ENCODE measurements around the gene TSPAN32. TPM values are rescaled to one million over a fixed set of nuclear protein-coding genes. Genes with fewer than 3 reads are reported as not detected.

The TSPAN32 gene
- total and polyA plus RNA-seq, 2 donors (not counting 1 experiment from before 2014, with no cell fraction given), result 0.17 TPM; not detected in 1

- H3K27me3 ChIP-seq (ENCODE audit: control insufficient read depth, insufficient read depth, low read length), result no peaks in the 10 kb centered on the region
- H3K79me2 ChIP-seq (ENCODE audit: control insufficient read depth, insufficient read depth, low read length), result no peaks in the 10 kb centered on the region
- no peak overlapping the region for H3K4me2 ChIP-seq (ENCODE audit: extremely low read depth, insufficient read depth, low read length)
- no peaks in the 10 kb centered on the region for H3K36me3 ChIP-seq (ENCODE audit: control insufficient read depth, insufficient read depth, low read length)
- no peaks in the 10 kb centered on the region for H4K20me1 ChIP-seq (ENCODE audit: control insufficient read depth, extremely low read depth, insufficient read depth, low read length)
- TF ChIP-seq, protein P1, sequence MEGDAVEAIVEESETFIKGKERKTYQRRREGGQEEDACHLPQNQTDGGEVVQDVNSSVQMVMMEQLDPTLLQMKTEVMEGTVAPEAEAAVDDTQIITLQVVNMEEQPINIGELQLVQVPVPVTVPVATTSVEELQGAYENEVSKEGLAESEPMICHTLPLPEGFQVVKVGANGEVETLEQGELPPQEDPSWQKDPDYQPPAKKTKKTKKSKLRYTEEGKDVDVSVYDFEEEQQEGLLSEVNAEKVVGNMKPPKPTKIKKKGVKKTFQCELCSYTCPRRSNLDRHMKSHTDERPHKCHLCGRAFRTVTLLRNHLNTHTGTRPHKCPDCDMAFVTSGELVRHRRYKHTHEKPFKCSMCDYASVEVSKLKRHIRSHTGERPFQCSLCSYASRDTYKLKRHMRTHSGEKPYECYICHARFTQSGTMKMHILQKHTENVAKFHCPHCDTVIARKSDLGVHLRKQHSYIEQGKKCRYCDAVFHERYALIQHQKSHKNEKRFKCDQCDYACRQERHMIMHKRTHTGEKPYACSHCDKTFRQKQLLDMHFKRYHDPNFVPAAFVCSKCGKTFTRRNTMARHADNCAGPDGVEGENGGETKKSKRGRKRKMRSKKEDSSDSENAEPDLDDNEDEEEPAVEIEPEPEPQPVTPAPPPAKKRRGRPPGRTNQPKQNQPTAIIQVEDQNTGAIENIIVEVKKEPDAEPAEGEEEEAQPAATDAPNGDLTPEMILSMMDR (conservative IDR thresholded peaks at IDR 0.05 in 1 of 2, IDR thresholded peaks at IDR 0.05 in 1 of 2; ENCODE audit: low read depth in 1 of 2, low read length in 2 of 2), result no peak
- TF ChIP-seq EZH2 (IDR thresholded peaks at IDR 0.05; ENCODE audit: low read length, missing control alignments), result no peak
- H3K4me1 ChIP-seq (ENCODE audit: control insufficient read depth, extremely low read depth, insufficient read depth, low read length), result no peaks in the 10 kb centered on the region
- H3K9me3 ChIP-seq (ENCODE audit: control insufficient read depth, insufficient read depth, low read depth, low read length), result no peaks in the 10 kb centered on the region
- H3K4me3 ChIP-seq (replicated peaks in 1 of 4; ENCODE audit: control extremely low read depth in 1 of 4, insufficient read depth in 1 of 4, low read depth in 3 of 4, low read length in 4 of 4), result no peak overlapping the region
- no peak overlapping the region for H3K27ac ChIP-seq (ENCODE audit: insufficient read depth, low read length)
- no peak for DNase-seq (ENCODE audit: low read depth in 2 of 2)
- H2AFZ ChIP-seq (ENCODE audit: low read length), result no peak overlapping the region
- H3K9ac ChIP-seq (ENCODE audit: insufficient read depth, low read length), result no peak overlapping the region
Measured at GRCh38 chr11:2351701-2352100, 49.9 kb downstream of the TSPAN32 start.

- Histone ChIP-seq H2AFZ (ENCODE audit: low read length) (no peak overlapping the region), H3K79me2 (ENCODE audit: control insufficient read depth, insufficient read depth, low read length) (no peaks in the 10 kb centered on the region), H3K9ac (ENCODE audit: insufficient read depth, low read length) (no peak overlapping the region), H3K9me3 (ENCODE audit: control insufficient read depth, insufficient read depth, low read depth, low read length) (no peaks in the 10 kb centered on the region), H3K27ac (ENCODE audit: insufficient read depth, low read length) (no peak overlapping the region), H3K4me2 (ENCODE audit: extremely low read depth, insufficient read depth, low read length) (no peak overlapping the region), H3K36me3 (ENCODE audit: control insufficient read depth, insufficient read depth, low read length) (no peaks in the 10 kb centered on the region), H3K27me3 (ENCODE audit: control insufficient read depth, insufficient read depth, low read length) (no peaks in the 10 kb centered on the region), H3K4me1 (ENCODE audit: control insufficient read depth, extremely low read depth, insufficient read depth, low read length) (no peaks in the 10 kb centered on the region), H3K4me3 (replicated peaks in 1 of 4; ENCODE audit: control extremely low read depth in 1 of 4, insufficient read depth in 1 of 4, low read depth in 3 of 4, low read length in 4 of 4) (no peak overlapping the region), H4K20me1 (ENCODE audit: control insufficient read depth, extremely low read depth, insufficient read depth, low read length) (no peaks in the 10 kb centered on the region)
- TF ChIP-seq, protein P1 (conservative IDR thresholded peaks at IDR 0.05 in 1 of 2, IDR thresholded peaks at IDR 0.05 in 1 of 2; ENCODE audit: low read depth in 1 of 2, low read length in 2 of 2), result no peak
- TF ChIP-seq EZH2 (IDR thresholded peaks at IDR 0.05; ENCODE audit: low read length, missing control alignments), result no peak
- DNase-seq (ENCODE audit: low read depth in 2 of 2), result no peak
Measured at GRCh38 chr11:2352420-2352819, 50.6 kb downstream of the TSPAN32 start.

DNA sequence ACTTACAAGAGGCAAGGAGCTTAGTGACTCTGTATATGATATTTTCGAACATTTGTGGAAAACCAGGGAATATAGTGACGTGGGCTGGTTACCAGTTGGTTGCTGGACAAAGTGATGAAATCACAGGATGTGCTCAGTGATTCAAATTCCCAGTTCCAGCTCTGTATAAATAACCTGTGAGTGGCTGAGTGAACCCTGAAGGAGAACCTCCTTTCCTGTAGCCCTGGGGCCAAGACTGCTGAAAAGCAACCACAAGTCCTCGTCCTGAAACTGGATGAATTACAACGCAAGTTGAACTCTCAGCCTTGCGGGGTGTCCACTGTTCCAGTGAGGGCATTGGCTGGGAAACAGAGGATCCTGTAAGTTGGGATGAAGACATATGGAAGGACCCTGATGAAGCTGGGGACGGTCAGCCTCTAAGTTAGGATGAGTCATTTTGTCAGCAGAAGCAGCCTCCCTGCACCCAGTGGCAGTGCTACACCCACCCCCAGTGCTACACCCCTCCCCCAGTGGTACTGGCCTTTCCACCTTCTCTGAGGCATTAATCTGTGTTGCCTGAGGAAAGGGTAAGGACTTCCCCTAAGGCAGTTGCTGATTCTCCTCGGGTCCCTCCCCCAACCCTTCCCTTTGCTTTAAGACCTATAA lies 53.3 kb downstream of the TSPAN32 start:
- Histone ChIP-seq H3K4me3 (replicated peaks in 1 of 4; ENCODE audit: control extremely low read depth in 1 of 4, insufficient read depth in 1 of 4, low read depth in 3 of 4, low read length in 4 of 4) (no peak overlapping the region), H3K4me1 (ENCODE audit: control insufficient read depth, extremely low read depth, insufficient read depth, low read length) (no peaks in the 10 kb centered on the region), H3K79me2 (ENCODE audit: control insufficient read depth, insufficient read depth, low read length) (no peaks in the 10 kb centered on the region), H3K4me2 (ENCODE audit: extremely low read depth, insufficient read depth, low read length) (no peak overlapping the region), H4K20me1 (ENCODE audit: control insufficient read depth, extremely low read depth, insufficient read depth, low read length) (no peaks in the 10 kb centered on the region), H3K9me3 (ENCODE audit: control insufficient read depth, insufficient read depth, low read depth, low read length) (no peaks in the 10 kb centered on the region), H3K36me3 (ENCODE audit: control insufficient read depth, insufficient read depth, low read length) (no peaks in the 10 kb centered on the region), H3K27ac (ENCODE audit: insufficient read depth, low read length) (no peak overlapping the region), H3K9ac (ENCODE audit: insufficient read depth, low read length) (no peak overlapping the region), H3K27me3 (ENCODE audit: control insufficient read depth, insufficient read depth, low read length) (no peaks in the 10 kb centered on the region), H2AFZ (ENCODE audit: low read length) (no peak overlapping the region)
- TF ChIP-seq, protein P1 (conservative IDR thresholded peaks at IDR 0.05 in 1 of 2, IDR thresholded peaks at IDR 0.05 in 1 of 2; ENCODE audit: low read depth in 1 of 2, low read length in 2 of 2), result no peak
- DNase-seq (ENCODE audit: low read depth in 2 of 2), result peak; percentile 14 to 55

Data from fibroblast of lung (primary cell).